HepG2 (cell line): ENCODE data around the gene ATP6V0E1. TPM values are rescaled to one million over a fixed set of nuclear protein-coding genes. Genes with fewer than 3 reads are reported as not detected.

Experiments
- ATAC-seq: fragments of 200-7000 bp; cut with Tn5 transposase; 3 replicates; pipeline ENCODE4 v1.9.1; 2020; ENCODE audit warnings: mild to moderate bottlenecking, moderate library complexity
- BruUV-seq: library from RNA; stranded (reverse); fragments of 400-500 nt; replicated peaks from 2 replicates; lab custom pipeline; 2021; lab: Mats Ljungman, UMichigan
- CTCF ChIA-PET: fragments of 300-600 bp; formaldehyde crosslinking; extraction: SDS; loops from one replicate; lab custom pipeline; 2021; ENCODE audit warnings: low total read pairs, inconsistent platforms, low intra/inter-chr PET ratio; lab: Yijun Ruan, JAX
- POLR2A ChIA-PET: fragments of 350-600 bp; sonication (Branson Sonifier 250); formaldehyde crosslinking; loops from one replicate; lab custom pipeline; 2020; ENCODE audit warnings: antibody characterized with exemption, inconsistent platforms; lab: Yijun Ruan, JAX
- DNase-seq: peaks from one replicate; pipeline ENCODE4 v3.0.0-alpha.2; 2015; ENCODE audit warnings: low spot score
- FAIRE-seq: peaks from 3 replicates; lab custom pipeline; 2011; peaks lifted over from hg19 to GRCh38; lab: Jason Lieb, UNC
- H2AFZ ChIP-seq: one replicate; pipeline ENCODE4 v1.6.1; 2011; ENCODE audit warnings: low read length, inconsistent platforms
- H3K27ac ChIP-seq: fragments of 300-600 bp; 3 replicates; pipeline ENCODE4 v1.8.0; 2011; ENCODE audit warnings: mixed run types, mild to moderate bottlenecking, mixed read lengths, low read length, inconsistent platforms; ENCODE audit not compliant: insufficient read depth; ENCODE audit errors: extremely low read length
- H3K27me3 ChIP-seq, 2 experiments: fragments of 200-600 bp in 1 of 2; 2 replicates in 1 of 2; 3 replicates in 1 of 2; pipeline versions ENCODE4 v1.6.0 to v1.8.0; 2011; ENCODE audit warnings: low read length in 2 of 2, mild to moderate bottlenecking in 2 of 2, moderate library complexity in 2 of 2, inconsistent platforms in 1 of 2; ENCODE audit not compliant: insufficient read depth in 2 of 2, control insufficient read depth in 1 of 2
- H3K36me3 ChIP-seq, 2 experiments: fragments of 200-600 bp in 1 of 2; replicated peaks in 1 of 2; 2 replicates in 1 of 2; 3 replicates in 1 of 2; pipeline versions ENCODE4 v1.5.1 to v1.8.0; 2011; ENCODE audit warnings: low read length in 2 of 2, inconsistent platforms in 1 of 2; ENCODE audit not compliant: insufficient read depth in 2 of 2, control insufficient read depth in 1 of 2
- H3K4me1 ChIP-seq: 2 replicates; pipeline ENCODE4 v1.5.1; 2012; ENCODE audit warnings: low read length, inconsistent platforms; ENCODE audit not compliant: insufficient read depth
- H3K4me2 ChIP-seq: 2 replicates; pipeline ENCODE4 v1.6.0; 2011; ENCODE audit warnings: low read depth, low read length, inconsistent platforms
- H3K4me3 ChIP-seq, 3 experiments: fragments of 200-600 bp in 1 of 3; sonication (generic), shearing (Covaris generic) in 1 of 3; replicated peaks in 1 of 3; 2 replicates each; pipeline ENCODE4 v1.5.1; 2011 to 2016; ENCODE audit warnings: low read length in 3 of 3, inconsistent platforms in 2 of 3, low read depth in 2 of 3, mild to moderate bottlenecking in 2 of 3, control low read depth in 1 of 3, mixed read lengths in 1 of 3; ENCODE audit not compliant: insufficient read depth in 1 of 3
- H3K79me2 ChIP-seq: one replicate; pipeline ENCODE4 v1.6.1; 2011; ENCODE audit warnings: low read length, inconsistent platforms; ENCODE audit not compliant: insufficient read depth
- H3K9ac ChIP-seq: 2 replicates; pipeline ENCODE4 v1.6.0; 2011; ENCODE audit warnings: mild to moderate bottlenecking, low read depth, low read length, inconsistent platforms; ENCODE audit not compliant: insufficient read depth
- H3K9me3 ChIP-seq: 2 replicates; pipeline ENCODE4 v1.5.1; 2012; ENCODE audit warnings: mild to moderate bottlenecking, low read length
- H4K20me1 ChIP-seq: 2 replicates; pipeline ENCODE4 v1.6.0; 2011; ENCODE audit warnings: inconsistent platforms, mild to moderate bottlenecking, low read length, moderate library complexity; ENCODE audit not compliant: insufficient read depth
- ATRX ChIP-seq: sonication (generic); formaldehyde crosslinking; IDR thresholded peaks from 2 replicates; pipeline ENCODE4 v1.4.0; 2020; ENCODE audit warnings: missing genetic modification reagents, borderline replicate concordance
- BRD4 ChIP-seq: sonication (generic); formaldehyde crosslinking; IDR thresholded peaks from 2 replicates; pipeline ENCODE4 v1.4.0; 2020; ENCODE audit warnings: missing genetic modification reagents
- CBX1 ChIP-seq: IDR thresholded peaks from one replicate; pipeline ENCODE4 v1.6.1; 2016; ENCODE audit warnings: antibody characterized with exemption, low read depth
- KLF9 ChIP-seq: IDR thresholded peaks from 2 replicates; pipeline ENCODE4 v1.6.1; 2016; ENCODE audit warnings: low read depth
- STAG1 ChIP-seq: sonication (generic); formaldehyde crosslinking; IDR thresholded peaks from 2 replicates; pipeline ENCODE4 v1.4.0; 2020; ENCODE audit warnings: missing genetic modification reagents
- ZMYM4 ChIP-seq: sonication (generic); formaldehyde crosslinking; IDR thresholded peaks from 2 replicates; pipeline ENCODE4 v1.8.1; 2023; ENCODE audit warnings: mild to moderate bottlenecking, missing genetic modification reagents
- ZNF75D ChIP-seq: sonication (generic); formaldehyde crosslinking; IDR thresholded peaks from 2 replicates; pipeline ENCODE4 v1.8.1; 2023; ENCODE audit warnings: missing genetic modification reagents, mild to moderate bottlenecking, borderline replicate concordance
- ZNF772 ChIP-seq: sonication (generic); formaldehyde crosslinking; IDR thresholded peaks from 2 replicates; pipeline ENCODE4 v1.5.0; 2020; ENCODE audit warnings: mild to moderate bottlenecking, missing genetic modification reagents
- WGBS: methylation state at CpG from one replicate; pipeline ENCODE4 v1.1.6; 2017; ENCODE audit warnings: low lambda C conversion rate; 5-methylcytosine and 5-hydroxymethylcytosine counted together
- in situ Hi-C: cut with HindIII; loops from 2 replicates; pipeline ENCODE4 v1.10.0; 2017; ENCODE audit warnings: low pct_unique_long_range_greater_than_20kb; ENCODE audit not compliant: extremely low pct_ligation_motif_present
- intact Hi-C: fragments of 100-400 bp; cut with micrococcal nuclease; formaldehyde crosslinking; loops from one replicate; pipeline ENCODE4 v1.10.0; 2022; ENCODE audit not compliant: unreplicated experiment
- polyA plus RNA-seq, 8 experiments: library from polyadenylated mRNA; depleted of rRNA in 3 of 8; stranded (reverse) in 7 of 8; unstranded in 1 of 8; fragments of >200 nt; fragmentation: Illumina TruSeq in 4 of 8; extraction: Trizol in 4 of 8; gene quantifications; 2 replicates each; pipeline versions ENCODE4 v1.2.1 to v1.2.3, GENCODE V29; 2011 to 2016; ENCODE audit warnings: low read depth in 4 of 8, missing spikeins in 1 of 8, mixed read lengths in 1 of 8; ENCODE audit not compliant: insufficient read depth in 1 of 8
- total RNA-seq, 5 experiments: library from RNA; depleted of rRNA; stranded (reverse); fragments of >200 nt; fragmentation: Illumina TruSeq; extraction: Trizol; gene quantifications; 2 replicates each; pipeline ENCODE4 v1.2.3, GENCODE V29; 2016; ENCODE audit warnings: low read depth in 1 of 5
- TF ChIP-seq, protein P1 (sequence below): sonication (generic); formaldehyde crosslinking; IDR thresholded peaks from 2 replicates; pipeline ENCODE4 v1.4.0; 2020; ENCODE audit warnings: mild to moderate bottlenecking, missing genetic modification reagents
- TF ChIP-seq, protein P2 (sequence below): IDR thresholded peaks from 2 replicates; pipeline ENCODE4 v1.6.1; 2016; ENCODE audit warnings: missing compliant biosample characterization, missing genetic modification reagents, borderline replicate concordance

The ATP6V0E1 gene
- total and polyA plus RNA-seq, 2 of the 13 experiments (the other 11 are each of a cell fraction or from before 2014, with no cell fraction given), result 143 to 215 TPM

DNA sequence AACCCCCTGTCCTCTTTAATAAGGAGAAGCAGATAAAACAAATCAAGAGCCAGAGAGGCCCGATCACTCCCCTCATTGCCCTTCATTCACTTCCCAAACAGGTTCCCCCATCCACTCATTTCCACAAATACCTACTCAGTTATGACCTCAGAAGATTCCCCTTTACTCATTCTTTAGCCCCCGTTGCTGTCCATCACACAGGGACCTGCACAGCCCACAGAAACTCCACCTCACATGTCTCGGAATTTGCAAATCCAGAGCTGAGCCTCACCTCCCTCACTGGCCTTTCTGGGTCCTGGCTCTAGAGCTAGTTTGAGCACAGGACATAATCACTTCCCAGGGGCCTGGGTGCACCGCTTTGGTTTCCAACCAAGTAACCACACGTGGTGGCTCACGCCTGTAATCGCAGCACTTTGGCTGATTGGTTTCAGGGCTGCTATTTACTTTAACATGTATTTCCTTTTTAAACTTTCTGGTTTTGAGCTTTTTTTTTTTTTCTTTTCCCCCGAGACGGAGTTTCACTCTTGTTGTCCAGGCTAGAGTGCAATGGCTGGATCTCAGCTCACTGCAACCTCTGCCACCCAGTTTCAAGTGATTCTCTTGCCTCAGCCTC, 17.8 kb downstream of the ATP6V0E1 start:
- Histone ChIP-seq H3K27ac (no peak overlapping the region), H2AFZ (no peak overlapping the region), H3K36me3 (peaks cover 4 to 17% of the 10 kb centered on the region in 2 experiments; a peak in 3 of 5 replicates), H3K4me2 (no peak overlapping the region), H3K79me2 (peaks cover 42% of the 10 kb centered on the region), H3K4me3 (no peak overlapping the region), H3K9me3 (no peaks in the 10 kb centered on the region), H3K4me1 (peaks cover 2% of the 10 kb centered on the region), H4K20me1 (peaks cover 2% of the 10 kb centered on the region; the same call in 1 of the 2 replicates), H3K27me3 (no peaks in the 10 kb centered on the region), H3K9ac (no peak overlapping the region)
- POLR2A ChIA-PET, result no interaction called here
- CTCF ChIA-PET, result no interaction called here
- FAIRE-seq (no peak), DNase-seq (no peak), ATAC-seq (no peak)
- intact Hi-C loops (no loop called here), in situ Hi-C loops (no loop called here)
- BruUV-seq, result no TSS peak
- 97% methylated on average over 9 of the region's 9 CpGs for WGBS
- TF ChIP-seq, protein P1, sequence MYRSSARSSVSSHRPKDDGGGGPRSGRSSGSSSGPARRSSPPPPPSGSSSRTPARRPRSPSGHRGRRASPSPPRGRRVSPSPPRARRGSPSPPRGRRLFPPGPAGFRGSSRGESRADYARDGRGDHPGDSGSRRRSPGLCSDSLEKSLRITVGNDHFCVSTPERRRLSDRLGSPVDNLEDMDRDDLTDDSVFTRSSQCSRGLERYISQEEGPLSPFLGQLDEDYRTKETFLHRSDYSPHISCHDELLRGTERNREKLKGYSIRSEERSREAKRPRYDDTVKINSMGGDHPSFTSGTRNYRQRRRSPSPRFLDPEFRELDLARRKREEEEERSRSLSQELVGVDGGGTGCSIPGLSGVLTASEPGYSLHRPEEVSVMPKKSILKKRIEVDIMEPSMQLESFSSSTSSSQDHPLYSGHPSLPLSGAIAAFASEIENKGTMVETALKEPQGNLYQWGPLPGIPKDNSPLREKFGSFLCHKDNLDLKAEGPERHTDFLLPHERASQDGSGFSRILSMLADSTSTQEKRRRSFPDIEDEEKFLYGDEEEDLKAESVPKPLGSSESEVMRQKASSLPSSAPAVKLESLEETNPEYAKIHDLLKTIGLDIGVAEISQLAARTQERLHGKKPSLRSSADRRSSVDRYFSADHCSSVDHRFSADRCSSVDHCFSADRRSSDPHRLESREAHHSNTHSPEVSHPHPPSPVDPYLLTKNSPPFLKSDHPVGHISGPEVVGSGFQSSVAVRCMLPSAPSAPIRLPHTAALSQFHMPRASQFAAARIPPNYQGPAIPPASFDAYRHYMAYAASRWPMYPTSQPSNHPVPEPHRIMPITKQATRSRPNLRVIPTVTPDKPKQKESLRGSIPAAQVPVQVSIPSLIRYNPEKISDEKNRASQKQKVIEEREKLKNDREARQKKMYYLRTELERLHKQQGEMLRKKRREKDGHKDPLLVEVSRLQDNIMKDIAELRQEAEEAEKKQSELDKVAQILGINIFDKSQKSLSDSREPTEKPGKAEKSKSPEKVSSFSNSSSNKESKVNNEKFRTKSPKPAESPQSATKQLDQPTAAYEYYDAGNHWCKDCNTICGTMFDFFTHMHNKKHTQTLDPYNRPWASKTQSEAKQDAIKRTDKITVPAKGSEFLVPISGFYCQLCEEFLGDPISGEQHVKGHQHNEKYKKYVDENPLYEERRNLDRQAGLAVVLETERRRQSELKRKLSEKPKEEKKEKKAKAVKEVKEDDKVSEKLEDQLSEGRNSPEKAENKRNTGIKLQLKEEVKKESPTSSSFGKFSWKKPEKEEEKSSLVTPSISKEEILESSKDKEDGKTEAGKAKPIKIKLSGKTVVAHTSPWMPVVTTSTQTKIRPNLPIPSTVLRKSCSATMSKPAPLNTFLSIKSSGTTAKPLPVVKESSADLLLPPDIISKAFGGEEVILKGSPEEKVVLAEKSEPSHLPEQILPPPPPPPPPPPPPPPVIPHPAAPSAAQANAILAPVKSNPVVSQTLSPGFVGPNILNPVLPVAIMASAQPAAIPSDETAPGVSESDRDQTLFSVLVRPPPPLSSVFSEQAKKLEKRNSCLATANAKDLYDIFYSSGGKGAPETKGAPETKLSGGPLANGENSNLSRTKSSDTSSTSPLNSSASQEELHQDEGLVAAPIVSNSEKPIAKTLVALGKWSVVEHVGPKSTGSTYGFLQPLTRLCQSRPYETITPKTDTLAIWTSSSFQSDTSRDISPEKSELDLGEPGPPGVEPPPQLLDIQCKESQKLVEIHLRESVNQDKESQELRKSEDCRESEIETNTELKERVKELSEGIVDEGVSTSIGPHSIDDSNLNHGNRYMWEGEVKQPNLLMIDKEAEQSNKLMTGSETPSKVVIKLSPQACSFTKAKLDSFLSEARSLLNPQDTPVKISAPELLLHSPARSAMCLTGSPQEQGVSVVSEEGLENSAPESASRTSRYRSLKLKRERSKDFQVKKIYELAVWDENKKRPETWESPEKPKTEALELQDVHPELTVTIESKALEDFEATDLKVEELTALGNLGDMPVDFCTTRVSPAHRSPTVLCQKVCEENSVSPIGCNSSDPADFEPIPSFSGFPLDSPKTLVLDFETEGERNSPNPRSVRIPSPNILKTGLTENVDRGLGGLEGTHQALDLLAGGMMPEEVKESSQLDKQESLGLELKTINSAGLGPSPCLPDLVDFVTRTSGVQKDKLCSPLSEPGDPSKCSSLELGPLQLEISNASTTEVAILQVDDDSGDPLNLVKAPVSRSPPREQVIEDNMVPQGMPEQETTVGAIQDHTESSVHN (CRISPR knock-in tag), result no peak
- TF ChIP-seq CBX1 (no peak), ZMYM4 (no peak), STAG1 (CRISPR knock-in tag) (no peak), BRD4 (CRISPR knock-in tag) (no peak), KLF9 (no peak), ZNF772 (no peak), ATRX (CRISPR knock-in tag) (no peak), ZNF75D (CRISPR knock-in tag) (no peak)
- TF ChIP-seq, protein P2, sequence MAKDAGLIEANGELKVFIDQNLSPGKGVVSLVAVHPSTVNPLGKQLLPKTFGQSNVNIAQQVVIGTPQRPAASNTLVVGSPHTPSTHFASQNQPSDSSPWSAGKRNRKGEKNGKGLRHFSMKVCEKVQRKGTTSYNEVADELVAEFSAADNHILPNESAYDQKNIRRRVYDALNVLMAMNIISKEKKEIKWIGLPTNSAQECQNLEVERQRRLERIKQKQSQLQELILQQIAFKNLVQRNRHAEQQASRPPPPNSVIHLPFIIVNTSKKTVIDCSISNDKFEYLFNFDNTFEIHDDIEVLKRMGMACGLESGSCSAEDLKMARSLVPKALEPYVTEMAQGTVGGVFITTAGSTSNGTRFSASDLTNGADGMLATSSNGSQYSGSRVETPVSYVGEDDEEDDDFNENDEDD (CRISPR knock-in tag), result no peak
